Stimulated activated CD8-positive, alpha-beta memory T cell treated with anti-CD3 and anti-CD28 coated beads, Interleukin-12 subunit alpha, Interleukin-12 subunit beta, amount 100 ng/mL, for 1 hour (primary cell): ENCODE measurements around the gene PDCD6IP.
"Not testable (repeated sequence)": the region's sequence is repeated elsewhere in the genome, so short reads cannot be mapped to it uniquely, and the experiment has no call there.

ENCODE experiments used
- DNase-seq: peaks from one replicate; pipeline ENCODE4 v3.0.0-alpha.2; 2020; ENCODE audit warnings: low read depth

Gene PDCD6IP

GRCh38 chr3:33798418-33799201 is at the start of gene PDCD6IP:
TSS of gene PDCD6IP (plus strand) at chr3:33798630. CDS start at chr3:33798729, 99 bp downstream.
- peak; percentile 83 for DNase-seq

- DNase-seq = no peak
Measured at GRCh38 chr3:33749546-33750210, 48.8 kb upstream of the PDCD6IP start.

- no peak for DNase-seq
Measured at GRCh38 chr3:33750211-33750548, 48.2 kb upstream of the PDCD6IP start.

GRCh38 chr3:33751336-33751735 is 47.1 kb upstream of the PDCD6IP start:
- no peak for DNase-seq

GRCh38 chr3:33754391-33754790 is 44.0 kb upstream of the PDCD6IP start:
- DNase-seq = not testable (repeated sequence)

- DNase-seq = no peak
Measured at GRCh38 chr3:33758281-33758680, 40.1 kb upstream of the PDCD6IP start.

- no peak for DNase-seq
Measured at GRCh38 chr3:33758864-33759263, 39.6 kb upstream of the PDCD6IP start.

DNA sequence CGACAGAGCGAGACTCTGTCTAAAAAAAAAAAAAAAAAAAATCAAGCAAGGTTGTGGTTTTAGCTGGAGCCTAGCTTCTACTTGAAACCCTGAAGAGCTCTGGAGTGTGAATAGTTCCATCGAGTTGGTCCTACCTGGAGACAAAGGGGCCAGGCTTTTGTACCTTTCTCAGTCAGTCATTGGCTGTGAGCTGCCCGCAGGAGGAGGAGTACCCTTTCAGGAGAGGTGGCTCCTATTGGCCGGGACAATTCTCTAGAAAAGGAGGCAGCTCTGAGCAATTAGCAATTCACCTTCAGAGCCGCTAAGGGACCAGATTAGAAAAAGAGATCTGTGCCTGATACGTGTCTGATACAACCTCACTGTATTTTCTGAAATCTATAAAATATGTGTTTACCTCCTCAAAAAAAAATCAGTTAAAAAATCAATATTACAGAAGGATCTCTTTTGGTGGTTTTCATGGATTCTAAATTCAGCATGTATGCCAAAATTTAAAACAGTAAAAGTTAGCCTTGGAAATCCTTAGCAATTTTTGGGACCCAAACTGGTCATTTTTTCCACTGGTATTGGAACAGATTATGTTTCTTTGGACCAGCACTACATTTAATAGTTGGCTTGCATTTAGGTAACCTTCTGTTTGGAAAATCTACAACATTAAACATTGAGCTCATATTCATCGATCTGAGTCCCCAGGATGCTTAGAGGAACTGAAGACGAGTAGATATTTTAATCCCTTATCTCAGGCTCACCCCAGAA is 29.7 kb upstream of the PDCD6IP start:
- DNase-seq = no peak

GRCh38 chr3:33773637-33774036 is 24.8 kb upstream of the PDCD6IP start:
- DNase-seq = no peak

- no peak for DNase-seq
Measured at GRCh38 chr3:33775363-33775762, 23.1 kb upstream of the PDCD6IP start.

DNA sequence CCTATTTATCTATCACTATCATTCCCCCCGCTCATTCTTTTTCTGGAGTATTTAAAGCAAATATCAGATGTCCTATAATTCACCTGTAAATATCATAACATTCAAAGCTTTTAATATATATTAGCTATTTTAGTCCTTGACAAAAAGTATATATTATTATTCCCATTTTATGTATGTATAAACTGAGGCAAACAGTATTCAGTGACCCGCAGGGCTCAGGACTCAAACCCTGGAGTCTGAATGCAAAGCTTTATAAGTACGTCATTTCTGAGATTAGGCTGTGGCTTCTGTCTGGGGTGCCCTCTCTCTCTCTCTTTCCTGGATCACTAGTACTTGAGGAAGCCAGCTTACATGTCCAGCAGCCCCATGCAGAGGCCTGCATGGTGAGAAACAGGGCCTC is 20.4 kb upstream of the PDCD6IP start:
- no peak for DNase-seq

- no peak for DNase-seq
Measured at GRCh38 chr3:33779751-33780150, 18.7 kb upstream of the PDCD6IP start.

DNA sequence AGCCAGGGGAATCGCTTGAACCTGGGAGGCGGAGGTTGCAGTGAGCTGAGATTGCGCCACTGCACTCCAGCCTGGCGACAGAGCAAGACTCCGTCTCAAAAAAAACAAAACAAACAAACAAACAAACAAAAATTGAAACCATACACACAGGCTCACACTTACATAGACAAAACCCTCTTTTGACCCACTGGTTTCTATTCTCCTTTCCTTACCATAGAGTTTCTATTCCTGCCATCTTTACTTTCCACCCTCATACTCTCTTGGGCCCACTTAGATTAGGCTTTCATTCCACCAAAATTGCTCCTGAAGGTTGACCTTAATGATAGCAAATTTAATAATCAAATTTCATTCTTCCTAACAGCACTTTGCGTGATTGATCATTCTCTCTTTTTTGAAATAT is 17.0 kb upstream of the PDCD6IP start:
- not testable (repeated sequence) for DNase-seq

DNA sequence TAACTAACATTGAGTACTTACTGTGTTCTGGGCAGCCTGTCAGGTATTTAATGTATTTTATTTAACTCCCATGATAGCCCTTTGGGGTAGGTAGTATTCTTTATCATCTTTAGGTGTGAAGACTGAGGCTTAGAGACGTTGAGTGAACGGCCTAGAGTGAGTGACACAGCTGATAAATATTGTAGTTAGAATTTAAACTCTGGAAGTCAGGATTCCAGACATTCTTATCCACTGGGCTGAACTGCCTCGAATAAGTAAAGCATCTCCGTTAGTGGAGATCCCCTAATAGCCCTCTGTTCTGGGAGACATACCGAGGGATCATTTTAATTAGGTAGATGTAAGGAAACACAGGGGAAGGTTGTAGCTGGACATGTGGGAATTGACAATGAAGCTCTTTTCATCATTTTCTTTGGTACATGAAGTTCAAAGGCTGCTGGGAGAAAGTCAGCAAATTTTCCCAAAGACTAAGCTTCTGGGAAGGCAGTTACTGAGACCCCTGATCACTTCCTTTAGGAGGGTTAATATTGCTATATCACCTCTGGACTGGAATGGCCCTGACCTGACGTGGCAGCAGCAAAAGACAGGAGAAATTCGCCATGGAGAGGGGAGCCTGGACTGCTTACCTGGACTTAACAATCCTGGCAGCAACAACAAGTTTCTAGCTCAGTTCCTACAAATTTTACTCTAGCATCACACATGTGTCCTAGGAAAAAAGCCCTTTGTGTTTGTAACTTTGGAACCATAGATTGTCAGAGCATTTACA is 11.7 kb upstream of the PDCD6IP start:
- DNase-seq = no peak

DNA sequence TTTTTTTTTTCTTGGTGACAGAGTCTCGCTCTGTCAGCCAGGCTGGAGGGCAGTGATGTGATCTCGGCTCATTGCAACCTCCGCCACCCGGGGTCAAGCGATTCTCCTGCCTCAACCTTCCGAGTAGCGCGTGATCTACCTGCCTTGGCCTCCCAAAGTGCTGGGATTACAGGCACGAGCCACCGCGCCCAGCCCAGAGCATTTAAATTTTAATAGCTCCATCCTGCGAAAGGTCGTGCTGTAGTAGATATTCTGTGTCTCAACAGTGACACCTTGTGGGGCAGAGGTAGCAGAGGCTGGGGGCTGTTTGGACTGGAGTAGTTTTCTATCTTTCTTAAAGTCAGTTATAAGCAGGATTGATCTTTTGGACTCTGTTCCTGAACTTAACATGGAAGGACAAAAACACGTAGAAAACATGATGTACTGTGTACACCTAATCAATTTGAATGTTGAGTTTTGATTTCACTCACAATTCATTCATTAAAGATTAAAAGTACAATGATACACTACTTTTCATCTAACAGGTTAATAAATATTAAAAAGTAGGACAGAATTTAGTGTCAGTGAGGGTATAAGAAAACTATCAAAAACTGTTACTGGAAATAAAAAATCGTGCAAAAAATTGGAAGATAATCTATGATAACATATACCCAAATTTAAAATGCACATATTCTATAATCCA is 11.0 kb upstream of the PDCD6IP start:
- DNase-seq = peak; percentile 50

DNA sequence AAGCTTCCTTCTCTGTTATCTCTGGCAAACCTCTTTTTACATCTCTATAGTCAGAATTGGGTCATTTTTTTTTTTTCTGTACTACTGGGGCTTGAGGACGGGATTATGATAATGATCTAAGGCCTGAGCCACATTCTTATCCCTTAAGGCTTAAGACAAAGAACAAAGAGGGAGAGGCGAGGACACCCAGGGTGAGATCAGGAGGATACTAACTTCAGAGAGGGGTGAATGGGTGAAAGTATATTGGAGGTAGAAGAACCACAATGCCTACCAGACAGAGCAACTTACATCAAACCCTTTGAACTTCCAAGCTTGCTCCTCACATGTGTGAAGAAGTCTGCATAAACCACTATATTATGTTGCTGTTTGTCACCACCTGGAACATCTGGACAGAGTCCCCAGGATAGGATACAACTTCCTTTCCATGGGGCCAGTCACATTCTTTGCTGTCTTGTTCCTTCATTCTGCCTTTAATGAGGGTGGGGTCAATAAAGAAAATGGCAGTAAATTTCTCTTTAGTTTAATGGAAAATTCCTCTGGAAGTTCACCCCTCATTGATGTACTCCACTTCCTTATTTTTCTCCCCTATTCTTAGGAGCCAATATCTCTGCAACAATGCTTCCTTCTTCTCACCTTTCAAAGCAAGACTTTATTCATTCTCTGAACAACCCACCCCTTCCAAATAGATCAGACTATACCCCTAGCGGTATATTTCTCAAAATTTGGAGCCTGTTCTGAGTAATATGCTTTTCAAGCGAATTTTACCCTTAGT is 9.1 kb upstream of the PDCD6IP start:
- no peak for DNase-seq

GRCh38 chr3:33790091-33790490 is 8.3 kb upstream of the PDCD6IP start:
- DNase-seq = no peak

DNA sequence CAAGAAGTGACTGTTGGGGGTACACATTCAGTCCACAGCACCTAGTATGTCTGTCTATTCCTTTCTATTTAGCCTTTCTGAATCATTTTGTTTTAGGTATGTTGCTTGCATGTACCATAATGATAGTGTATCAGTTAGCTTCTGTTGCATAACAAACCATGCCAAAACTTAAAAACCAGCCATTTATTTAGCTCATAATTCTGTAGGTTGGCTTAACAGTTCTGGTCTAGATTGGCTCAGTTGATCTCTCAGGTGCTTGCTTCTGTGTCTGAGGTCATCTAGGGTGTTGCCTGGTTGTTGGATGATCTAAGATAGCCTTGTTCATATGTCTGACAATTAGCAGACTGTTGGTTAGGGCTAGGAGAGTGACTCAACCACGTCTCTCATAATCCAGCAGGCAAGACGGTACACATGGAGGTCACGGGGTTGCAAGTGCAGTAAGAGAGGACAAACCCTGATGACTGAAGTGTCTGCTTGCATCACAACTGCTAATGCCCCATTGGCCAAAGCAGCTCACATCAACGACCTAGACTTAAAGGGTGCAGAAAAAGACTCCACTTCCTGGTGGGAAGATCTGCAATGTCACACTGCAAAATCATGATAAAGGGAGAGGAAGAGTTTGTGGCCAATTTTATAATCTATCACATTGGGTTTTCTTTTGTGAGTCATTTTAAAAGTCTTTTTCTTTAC is 6.8 kb upstream of the PDCD6IP start:
- no peak for DNase-seq

DNA sequence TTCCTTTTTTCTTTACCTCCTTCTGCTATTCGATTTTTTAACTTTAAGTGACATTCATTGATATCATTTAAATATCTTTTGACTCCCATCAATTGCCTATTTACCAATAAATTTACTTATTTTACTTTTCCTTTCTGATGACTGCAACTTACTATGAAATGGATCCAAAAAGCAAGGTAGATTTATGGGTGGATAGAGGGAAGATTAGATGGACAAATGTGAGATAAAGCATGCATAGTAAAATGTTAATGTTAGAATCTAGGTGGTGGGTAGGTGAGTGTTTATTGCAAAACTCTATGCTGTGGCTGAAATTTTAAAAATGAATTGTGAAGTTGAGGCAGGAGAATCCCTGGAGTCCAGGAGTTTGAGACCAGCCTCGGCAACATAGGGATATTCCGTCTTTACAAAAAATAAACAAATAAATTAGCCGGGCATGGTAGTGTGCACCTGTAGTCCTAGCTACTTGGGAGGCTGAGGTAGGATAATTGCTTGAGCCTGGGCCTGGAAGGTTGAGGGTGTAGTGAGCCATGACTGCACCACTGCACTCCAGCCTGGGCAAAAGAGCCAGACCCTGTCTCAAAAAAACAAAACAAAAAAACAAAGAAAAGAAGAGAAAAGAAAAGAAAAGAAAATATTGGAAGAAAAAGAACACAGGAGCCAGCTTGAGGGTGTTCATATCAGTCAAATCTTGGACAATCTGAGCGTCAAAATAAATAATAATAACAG is 6.1 kb upstream of the PDCD6IP start:
- DNase-seq = no peak

DNA sequence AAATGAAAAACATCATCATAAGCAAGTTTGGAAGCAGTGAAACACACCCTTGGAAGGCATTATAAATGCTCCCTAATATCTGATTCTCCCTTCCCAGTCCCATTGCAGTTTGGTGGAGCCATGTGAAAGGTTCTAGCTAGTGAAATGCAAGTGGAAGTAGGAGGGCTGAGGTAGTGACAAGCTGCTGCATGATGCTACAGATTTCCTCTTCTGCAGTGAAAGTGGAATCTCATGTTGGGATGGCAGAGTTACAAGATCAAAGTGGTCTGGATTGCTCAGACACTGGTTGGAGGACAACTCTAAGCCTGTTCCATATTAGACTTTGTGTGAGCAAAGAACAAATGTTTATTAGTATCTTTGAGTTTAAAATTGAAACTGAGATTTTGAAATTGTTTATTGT is 3.3 kb upstream of the PDCD6IP start:
- DNase-seq = no peak
